Measurements from ENCODE around the gene KIF22. TPM values are rescaled to one million over a fixed set of nuclear protein-coding genes. Genes with fewer than 3 reads are reported as not detected.
"Not testable (repeated sequence)": the region's sequence is repeated elsewhere in the genome, so short reads cannot be mapped to it uniquely, and the experiment has no call there.

The KIF22 gene
- total RNA-seq, 1 donor from 2014 or later = 28.6 TPM

DNA sequence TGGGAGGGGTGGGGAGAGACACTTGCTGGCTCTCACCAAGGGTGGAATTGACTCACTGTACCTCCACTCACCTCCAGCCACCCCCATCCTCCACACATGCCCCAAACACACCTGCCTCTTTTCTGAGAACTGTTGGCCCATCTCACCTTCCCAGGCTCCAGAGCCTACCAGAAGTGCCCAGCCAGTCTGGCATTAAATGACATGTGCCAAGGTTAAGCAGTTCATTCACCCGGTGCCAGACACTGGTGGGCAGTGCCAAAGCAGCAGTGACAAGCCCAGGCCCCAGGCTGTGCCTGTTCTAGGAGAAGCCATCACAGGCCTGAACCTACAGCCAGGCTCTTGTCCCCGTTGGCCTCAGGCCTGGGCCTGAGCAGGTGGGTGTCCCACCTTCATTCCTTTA is 40.9 kb downstream of the KIF22 start:
- Histone ChIP-seq H3K4me3 (no peak overlapping the region), H3K27me3 (no peaks in the 10 kb centered on the region), H3K4me1 (no peaks in the 10 kb centered on the region), H3K36me3 (peaks cover 58% of the 10 kb centered on the region in 2 donors), H3K9me3 (no peaks in the 10 kb centered on the region), H3K27ac (no peak overlapping the region)
- intact Hi-C loops (cut with DNase I) = no loop called here
- DNase-seq (ENCODE audit: low spot score in 2 of 2) = no peak
- TF ChIP-seq, protein P1, sequence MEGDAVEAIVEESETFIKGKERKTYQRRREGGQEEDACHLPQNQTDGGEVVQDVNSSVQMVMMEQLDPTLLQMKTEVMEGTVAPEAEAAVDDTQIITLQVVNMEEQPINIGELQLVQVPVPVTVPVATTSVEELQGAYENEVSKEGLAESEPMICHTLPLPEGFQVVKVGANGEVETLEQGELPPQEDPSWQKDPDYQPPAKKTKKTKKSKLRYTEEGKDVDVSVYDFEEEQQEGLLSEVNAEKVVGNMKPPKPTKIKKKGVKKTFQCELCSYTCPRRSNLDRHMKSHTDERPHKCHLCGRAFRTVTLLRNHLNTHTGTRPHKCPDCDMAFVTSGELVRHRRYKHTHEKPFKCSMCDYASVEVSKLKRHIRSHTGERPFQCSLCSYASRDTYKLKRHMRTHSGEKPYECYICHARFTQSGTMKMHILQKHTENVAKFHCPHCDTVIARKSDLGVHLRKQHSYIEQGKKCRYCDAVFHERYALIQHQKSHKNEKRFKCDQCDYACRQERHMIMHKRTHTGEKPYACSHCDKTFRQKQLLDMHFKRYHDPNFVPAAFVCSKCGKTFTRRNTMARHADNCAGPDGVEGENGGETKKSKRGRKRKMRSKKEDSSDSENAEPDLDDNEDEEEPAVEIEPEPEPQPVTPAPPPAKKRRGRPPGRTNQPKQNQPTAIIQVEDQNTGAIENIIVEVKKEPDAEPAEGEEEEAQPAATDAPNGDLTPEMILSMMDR (IDR thresholded peaks at IDR 0.05) = no peak

DNA sequence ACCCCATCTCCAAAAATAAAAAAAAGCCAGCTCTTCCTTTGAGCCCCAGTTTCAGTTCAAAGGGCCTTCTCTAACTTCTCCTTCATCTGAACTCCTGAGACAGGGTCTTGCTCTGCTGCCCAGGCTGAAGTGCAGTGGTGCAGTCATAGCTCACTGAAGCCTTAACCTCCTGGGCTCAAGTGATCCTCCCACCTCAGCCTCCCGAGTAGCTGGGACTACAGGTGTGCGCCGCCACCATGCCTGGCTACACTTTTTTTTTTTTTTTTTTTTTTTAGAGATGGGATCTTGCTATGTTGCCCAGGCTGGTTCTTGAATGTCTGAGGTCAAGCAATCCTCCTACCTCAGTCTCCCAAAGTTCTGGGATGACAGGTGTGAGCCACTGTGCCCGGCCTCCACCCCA is 42.7 kb downstream of the KIF22 start:
- peaks cover 71 to 75% of the 10 kb centered on the region in 2 donors for H3K36me3 ChIP-seq
- H3K9me3 ChIP-seq; DNase-seq (ENCODE audit: low spot score in 2 of 2); H3K4me3 ChIP-seq; H3K27me3 ChIP-seq; H3K4me1 ChIP-seq; H3K27ac ChIP-seq; intact Hi-C loops (cut with DNase I): not testable (repeated sequence)

DNA sequence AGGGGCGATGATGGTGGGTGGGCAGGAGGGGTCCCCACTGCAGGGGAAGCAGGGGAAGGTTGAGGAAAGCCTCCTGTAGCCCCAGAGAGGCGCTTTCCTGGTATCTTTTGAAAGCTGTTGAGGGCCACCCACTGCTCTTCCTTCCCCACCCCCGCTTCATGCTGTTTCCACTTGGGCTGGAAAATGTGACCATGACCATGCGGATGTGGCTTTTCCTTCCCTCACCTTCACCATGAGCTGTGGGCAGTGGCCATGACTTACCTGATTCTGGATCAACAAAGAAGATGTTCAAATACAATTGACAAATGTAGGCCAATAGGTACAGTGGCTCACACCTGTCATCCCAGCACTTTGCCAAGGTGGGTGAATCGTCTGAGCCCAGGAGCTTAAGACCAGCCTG is 43.5 kb downstream of the KIF22 start:
- no peaks in the 10 kb centered on the region for H3K9me3 ChIP-seq
- H3K36me3 ChIP-seq = peaks cover 77 to 82% of the 10 kb centered on the region in 2 donors
- intact Hi-C loops (cut with DNase I) = no loop called here
- H3K4me1 ChIP-seq = no peaks in the 10 kb centered on the region
- no peaks in the 10 kb centered on the region for H3K27me3 ChIP-seq
- TF ChIP-seq, protein P1 (IDR thresholded peaks at IDR 0.05) = no peak
- DNase-seq (ENCODE audit: low spot score in 2 of 2) = no peak
- no peak overlapping the region for H3K4me3 ChIP-seq
- no peak overlapping the region for H3K27ac ChIP-seq

DNA sequence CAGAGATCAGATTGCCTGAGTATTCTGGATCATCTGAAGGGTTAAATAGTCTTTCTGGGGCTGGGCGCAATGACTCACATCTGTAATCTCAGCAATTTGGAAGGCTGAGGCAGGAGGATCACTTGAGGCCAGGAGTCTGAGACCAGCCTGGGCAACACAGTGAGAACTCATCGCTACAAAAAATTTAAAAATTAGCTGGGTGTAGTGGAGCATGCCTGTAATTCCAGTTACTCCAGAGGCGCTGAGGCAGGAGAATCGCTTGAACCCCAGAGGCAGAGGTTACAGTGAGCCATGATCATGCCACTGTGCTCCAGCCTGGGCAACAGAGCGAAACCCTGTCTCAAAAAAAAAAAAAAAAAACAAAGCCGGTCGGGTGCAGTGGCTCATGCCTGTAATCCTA is 45.4 kb downstream of the KIF22 start:
- H3K36me3 ChIP-seq = peaks cover 89% of the 10 kb centered on the region in 2 donors
- intact Hi-C loops (cut with DNase I) = no loop called here
- H3K4me1 ChIP-seq = no peaks in the 10 kb centered on the region

DNA sequence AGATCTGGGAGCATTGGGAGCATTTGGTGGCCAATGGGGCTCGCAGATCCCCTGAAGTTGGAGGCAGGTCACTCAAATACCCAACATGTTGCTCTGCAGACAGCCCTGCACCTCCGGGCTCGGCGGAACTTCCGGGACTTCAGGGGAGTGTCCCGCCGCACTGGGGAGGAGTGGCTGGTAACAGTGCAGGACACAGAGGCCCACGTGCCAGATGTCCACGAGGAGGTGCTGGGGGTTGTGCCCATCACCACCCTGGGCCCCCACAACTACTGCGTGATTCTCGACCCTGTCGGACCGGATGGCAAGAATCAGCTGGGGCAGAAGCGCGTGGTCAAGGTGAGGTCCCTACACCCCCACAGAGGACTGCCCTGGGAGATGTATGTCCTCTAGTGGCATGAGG is 46.1 kb downstream of the KIF22 start:
- H3K36me3 ChIP-seq = peaks cover 88 to 89% of the 10 kb centered on the region in 2 donors

More for the DNA sequence above, 45.4 kb downstream of the KIF22 start:
- Histone ChIP-seq H3K4me3 (no peak overlapping the region), H3K9me3 (no peaks in the 10 kb centered on the region), H3K27me3 (no peaks in the 10 kb centered on the region), H3K27ac (no peak overlapping the region)
- TF ChIP-seq, protein P1 (IDR thresholded peaks at IDR 0.05) = no peak
- DNase-seq (ENCODE audit: low spot score in 2 of 2) = no peak

DNA sequence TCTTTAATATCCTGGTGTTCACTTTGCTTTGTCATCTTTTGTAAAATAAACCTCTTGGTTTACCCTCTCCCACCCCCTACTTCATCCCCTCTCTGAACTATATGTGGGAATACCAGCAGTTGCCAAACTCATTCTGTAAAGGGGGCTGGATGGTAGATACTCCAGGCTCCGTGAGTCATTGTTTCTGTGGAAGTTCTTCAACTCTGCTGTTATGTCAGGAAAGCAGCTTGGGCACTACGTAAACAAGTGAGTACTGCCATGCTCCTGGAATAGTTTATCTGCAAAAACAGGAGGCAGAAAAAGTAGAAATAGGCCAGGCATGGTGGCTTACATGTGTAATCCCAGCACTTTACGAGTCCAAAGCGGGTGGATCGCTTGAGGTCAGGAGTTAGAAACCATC is 47.3 kb downstream of the KIF22 start:
- Histone ChIP-seq H3K4me3 (no peak overlapping the region), H3K36me3 (peaks cover 91% of the 10 kb centered on the region in 2 donors), H3K27me3 (no peaks in the 10 kb centered on the region), H3K27ac (no peak overlapping the region), H3K9me3 (no peaks in the 10 kb centered on the region), H3K4me1 (no peaks in the 10 kb centered on the region)
- DNase-seq (ENCODE audit: low spot score in 2 of 2) = no peak
- intact Hi-C loops (cut with DNase I) = no loop called here
- TF ChIP-seq, protein P1 (IDR thresholded peaks at IDR 0.05) = no peak

More for the DNA sequence above, 46.1 kb downstream of the KIF22 start:
- Histone ChIP-seq H3K27ac (no peak overlapping the region), H3K9me3 (no peaks in the 10 kb centered on the region), H3K4me1 (no peaks in the 10 kb centered on the region), H3K4me3 (no peak overlapping the region), H3K27me3 (no peaks in the 10 kb centered on the region)
- intact Hi-C loops (cut with DNase I) = no loop called here
- TF ChIP-seq, protein P1 (IDR thresholded peaks at IDR 0.05) = no peak
- no peak for DNase-seq (ENCODE audit: low spot score in 2 of 2)

Measured in ascending aorta (tissue), 2 donors.